ENCODE results near the gene SEPTIN12. TPM values are rescaled to one million over a fixed set of nuclear protein-coding genes. Genes with fewer than 3 reads are reported as not detected.

The SEPTIN12 gene
- total RNA-seq, 1 experiment from 2014 or later, result not detected

GRCh38 chr16:4814046-4814445 is 25.9 kb upstream of the SEPTIN12 start:
- H3K9me3 ChIP-seq (ENCODE audit: control insufficient read depth, insufficient read depth, low read depth, low read length), result no peaks in the 10 kb centered on the region
- no peak for TF ChIP-seq REST (IDR thresholded peaks at IDR 0.05; ENCODE audit: insufficient read depth in 1 of 2, low read depth in 2 of 2, low read length in 1 of 2)
- no peak for TF ChIP-seq SIN3A (IDR thresholded peaks at IDR 0.05; ENCODE audit: borderline replicate concordance, insufficient read depth, low read depth, low read length)
- no peak for TF ChIP-seq TCF7L2 (IDR thresholded peaks at IDR 0.05; ENCODE audit: low read depth, low read length)
- TF ChIP-seq, protein P1, sequence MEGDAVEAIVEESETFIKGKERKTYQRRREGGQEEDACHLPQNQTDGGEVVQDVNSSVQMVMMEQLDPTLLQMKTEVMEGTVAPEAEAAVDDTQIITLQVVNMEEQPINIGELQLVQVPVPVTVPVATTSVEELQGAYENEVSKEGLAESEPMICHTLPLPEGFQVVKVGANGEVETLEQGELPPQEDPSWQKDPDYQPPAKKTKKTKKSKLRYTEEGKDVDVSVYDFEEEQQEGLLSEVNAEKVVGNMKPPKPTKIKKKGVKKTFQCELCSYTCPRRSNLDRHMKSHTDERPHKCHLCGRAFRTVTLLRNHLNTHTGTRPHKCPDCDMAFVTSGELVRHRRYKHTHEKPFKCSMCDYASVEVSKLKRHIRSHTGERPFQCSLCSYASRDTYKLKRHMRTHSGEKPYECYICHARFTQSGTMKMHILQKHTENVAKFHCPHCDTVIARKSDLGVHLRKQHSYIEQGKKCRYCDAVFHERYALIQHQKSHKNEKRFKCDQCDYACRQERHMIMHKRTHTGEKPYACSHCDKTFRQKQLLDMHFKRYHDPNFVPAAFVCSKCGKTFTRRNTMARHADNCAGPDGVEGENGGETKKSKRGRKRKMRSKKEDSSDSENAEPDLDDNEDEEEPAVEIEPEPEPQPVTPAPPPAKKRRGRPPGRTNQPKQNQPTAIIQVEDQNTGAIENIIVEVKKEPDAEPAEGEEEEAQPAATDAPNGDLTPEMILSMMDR (IDR thresholded peaks at IDR 0.05), result no peak
- no peak for TF ChIP-seq POLR2AphosphoS5 (IDR thresholded peaks at IDR 0.05; ENCODE audit: low read depth, low read length)
- no peaks in the 10 kb centered on the region for H3K27me3 ChIP-seq (ENCODE audit: control insufficient read depth, insufficient read depth, low read length)
- peaks cover 12% of the 10 kb centered on the region for H3K36me3 ChIP-seq (ENCODE audit: control insufficient read depth, insufficient read depth, low read length)
- no peak overlapping the region for H3K27ac ChIP-seq (ENCODE audit: low read length)
- H3K4me1 ChIP-seq (ENCODE audit: control insufficient read depth, insufficient read depth, low read length), result no peaks in the 10 kb centered on the region
- in situ Hi-C loops (cut with HindIII; ENCODE audit: low pct_unique_long_range_greater_than_20kb, low sequenced_read_pairs) (loop anchor here (10.0 kb wide), 1 partner anchor 51 kb away; no protein-coding TSS in a partner anchor), intact Hi-C loops (cut with micrococcal nuclease; ENCODE audit: unreplicated experiment) (no loop called here)
- ChIA-PET CTCF (no interaction called here), POLR2A (no interaction called here)
- ATAC-seq, result no peak
- H3K4me3 ChIP-seq (ENCODE audit: low read depth in 2 of 2, low read length in 2 of 2), result no peak overlapping the region
- no TSS peak for BruUV-seq (replicated peaks)
- DNase-seq (ENCODE audit: low read depth, low spot score), result no peak

GRCh38 chr16:4813251-4814003 is 25.3 kb upstream of the SEPTIN12 start:
- CTCF ChIA-PET, result no interaction called here
- POLR2A ChIA-PET, result no interaction called here
- Histone ChIP-seq H3K27ac (ENCODE audit: low read length) (no peak overlapping the region), H3K36me3 (ENCODE audit: control insufficient read depth, insufficient read depth, low read length) (peaks cover 12% of the 10 kb centered on the region), H3K4me3 (ENCODE audit: low read depth in 2 of 2, low read length in 2 of 2) (no peak overlapping the region), H3K4me1 (ENCODE audit: control insufficient read depth, insufficient read depth, low read length) (no peaks in the 10 kb centered on the region), H3K27me3 (ENCODE audit: control insufficient read depth, insufficient read depth, low read length) (no peaks in the 10 kb centered on the region), H3K9me3 (ENCODE audit: control insufficient read depth, insufficient read depth, low read depth, low read length) (no peaks in the 10 kb centered on the region)
- ATAC-seq (no peak), DNase-seq (ENCODE audit: low read depth, low spot score) (no peak)
- BruUV-seq (replicated peaks), result no TSS peak
- in situ Hi-C loops (cut with HindIII; ENCODE audit: low pct_unique_long_range_greater_than_20kb, low sequenced_read_pairs) (loop anchor here (10.0 kb wide), 1 partner anchor 51 kb away; no protein-coding TSS in a partner anchor), intact Hi-C loops (cut with micrococcal nuclease; ENCODE audit: unreplicated experiment) (no loop called here)
- TF ChIP-seq REST (IDR thresholded peaks at IDR 0.05; ENCODE audit: insufficient read depth in 1 of 2, low read depth in 2 of 2, low read length in 1 of 2) (no peak), SIN3A (IDR thresholded peaks at IDR 0.05; ENCODE audit: borderline replicate concordance, insufficient read depth, low read depth, low read length) (no peak), TCF7L2 (IDR thresholded peaks at IDR 0.05; ENCODE audit: low read depth, low read length) (no peak), POLR2AphosphoS5 (IDR thresholded peaks at IDR 0.05; ENCODE audit: low read depth, low read length) (no peak)
- TF ChIP-seq, protein P1 (IDR thresholded peaks at IDR 0.05), result no peak

Data from Panc1 (cell line).